HG03064 (cell line): ENCODE data around the gene TIGD7.

Experiments used
- ATAC-seq: cut with Tn5 transposase; IDR thresholded peaks from one replicate; pipeline ENCODE4 v1.9.1; 2021; ENCODE audit warnings: low read depth; ENCODE audit not compliant: unreplicated experiment

Gene TIGD7

GRCh38 chr16:3305109-3306068 is at the start of gene TIGD7, which contains the start of gene ZNF75A:
TIGD7 (minus strand) TSS chr16:3305430; CDS start chr16:3300614, 4,816 bp downstream.
ZNF75A (plus strand) TSS chr16:3305497; CDS start chr16:3308429, 2,932 bp downstream.
- peak; percentile 92 for ATAC-seq

DNA sequence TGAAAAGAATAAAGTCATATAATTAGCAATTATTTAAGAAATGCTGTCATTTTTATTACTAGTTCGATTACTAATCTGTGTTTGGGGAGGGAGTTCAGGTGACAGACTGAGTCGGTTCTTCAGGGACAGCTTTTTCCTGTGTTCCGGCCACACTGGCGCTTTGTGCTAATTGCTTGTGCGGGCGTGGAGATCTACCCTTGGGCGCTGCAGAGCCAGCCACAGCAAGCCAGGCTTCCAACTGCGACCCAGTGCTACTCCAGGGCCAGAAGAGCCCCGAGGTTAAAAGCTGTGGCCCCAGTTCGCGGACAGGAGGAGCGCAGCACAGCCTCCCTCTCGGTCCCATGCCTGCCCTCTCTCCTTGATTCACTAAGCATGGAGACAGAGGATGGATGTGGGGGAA is 43.9 kb upstream of the TIGD7 start:
- no peak for ATAC-seq

DNA sequence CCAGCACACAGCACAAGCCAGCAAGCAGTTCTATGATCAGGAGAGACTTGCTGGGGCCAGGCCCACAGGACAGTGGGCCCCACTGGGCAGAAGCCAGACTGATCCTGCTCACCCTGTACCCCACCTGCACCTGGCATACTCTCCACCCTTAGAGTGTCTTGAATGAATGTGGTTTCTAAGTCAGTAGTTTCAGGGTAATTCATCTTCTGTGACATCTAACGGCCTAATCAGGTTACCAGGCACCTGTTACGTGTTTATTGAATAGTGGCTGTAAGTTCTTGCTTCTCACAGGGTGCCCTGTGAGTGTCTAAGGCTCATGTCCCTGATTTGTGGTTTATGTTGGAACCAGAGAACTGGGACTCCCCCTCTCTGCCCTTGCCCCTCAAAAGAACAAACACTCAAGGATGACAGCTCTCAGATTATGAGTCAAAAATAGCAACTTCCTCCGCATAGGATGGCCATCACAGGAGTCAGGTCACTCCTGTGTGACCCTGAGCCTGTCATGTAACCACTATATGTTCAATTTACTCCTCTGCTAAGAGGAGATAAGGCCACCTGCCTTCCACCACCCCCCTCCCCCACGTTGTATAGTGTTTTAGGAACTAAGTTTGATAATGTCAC is 43.4 kb upstream of the TIGD7 start:
- ATAC-seq, result no peak

- no peak for ATAC-seq
Measured at GRCh38 chr16:3347586-3347985, 42.4 kb upstream of the TIGD7 start.

DNA sequence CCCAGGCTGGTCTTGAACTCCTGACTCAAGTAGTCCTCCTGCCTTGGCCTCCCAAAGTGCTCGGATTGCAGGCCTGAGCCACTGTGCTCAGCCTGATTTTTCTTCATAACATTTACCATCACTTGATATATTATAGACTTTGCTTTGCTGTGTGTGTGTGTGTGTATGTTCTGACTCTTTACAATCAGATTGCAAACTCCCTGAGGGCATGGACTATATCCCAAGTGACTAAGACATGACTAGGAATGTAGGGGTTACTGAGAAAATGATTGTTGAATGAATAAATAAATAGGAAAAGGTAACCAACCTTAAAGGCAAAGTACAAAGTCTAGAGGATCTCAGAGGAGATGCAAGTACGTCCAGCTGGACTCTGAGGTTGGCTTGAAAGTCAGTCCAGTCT is 40.8 kb upstream of the TIGD7 start:
- no peak for ATAC-seq

GRCh38 chr16:3328643-3329042 is 23.4 kb upstream of the TIGD7 start:
- ATAC-seq, result no peak

GRCh38 chr16:3328104-3328503 is 22.9 kb upstream of the TIGD7 start:
- no peak for ATAC-seq

DNA sequence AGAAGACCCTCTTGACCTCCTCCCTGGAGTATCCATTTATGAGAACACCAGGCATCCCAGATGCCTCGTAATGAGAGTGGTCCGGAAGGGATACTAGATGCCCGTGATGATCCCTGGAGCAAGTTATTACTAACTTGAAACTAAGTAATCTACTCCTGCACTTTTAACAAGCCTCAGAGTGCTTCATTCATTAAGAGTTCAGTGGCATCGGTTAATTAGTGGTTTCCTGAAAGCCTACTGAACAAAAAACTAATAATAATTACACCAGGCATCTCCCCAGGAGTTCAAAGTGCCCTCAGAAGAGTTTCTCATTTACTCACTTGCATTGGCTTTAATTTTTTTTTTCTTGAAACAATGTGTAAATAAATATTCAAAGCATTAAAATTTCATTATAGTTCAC is 22.3 kb upstream of the TIGD7 start:
- ATAC-seq, result no peak

DNA sequence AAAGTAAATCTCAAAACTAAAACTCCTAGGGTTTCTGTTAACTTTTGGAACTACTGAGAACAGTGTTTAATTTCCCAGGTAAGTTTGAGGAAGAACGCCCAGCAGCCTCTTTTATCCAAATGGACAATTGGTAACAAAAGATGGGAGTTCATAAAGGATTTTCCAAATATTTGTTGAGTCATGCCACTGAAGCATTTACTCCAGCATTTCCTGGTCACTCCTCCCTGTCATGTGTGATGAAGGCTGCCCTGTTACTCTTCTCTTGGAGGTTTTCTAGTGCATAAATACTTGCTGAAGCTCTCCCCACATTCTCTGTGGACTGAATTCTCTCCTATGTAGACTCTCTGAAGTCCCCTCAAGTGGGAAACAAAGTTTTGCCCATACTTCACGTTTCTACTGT is 16.6 kb upstream of the TIGD7 start:
- no peak for ATAC-seq

DNA sequence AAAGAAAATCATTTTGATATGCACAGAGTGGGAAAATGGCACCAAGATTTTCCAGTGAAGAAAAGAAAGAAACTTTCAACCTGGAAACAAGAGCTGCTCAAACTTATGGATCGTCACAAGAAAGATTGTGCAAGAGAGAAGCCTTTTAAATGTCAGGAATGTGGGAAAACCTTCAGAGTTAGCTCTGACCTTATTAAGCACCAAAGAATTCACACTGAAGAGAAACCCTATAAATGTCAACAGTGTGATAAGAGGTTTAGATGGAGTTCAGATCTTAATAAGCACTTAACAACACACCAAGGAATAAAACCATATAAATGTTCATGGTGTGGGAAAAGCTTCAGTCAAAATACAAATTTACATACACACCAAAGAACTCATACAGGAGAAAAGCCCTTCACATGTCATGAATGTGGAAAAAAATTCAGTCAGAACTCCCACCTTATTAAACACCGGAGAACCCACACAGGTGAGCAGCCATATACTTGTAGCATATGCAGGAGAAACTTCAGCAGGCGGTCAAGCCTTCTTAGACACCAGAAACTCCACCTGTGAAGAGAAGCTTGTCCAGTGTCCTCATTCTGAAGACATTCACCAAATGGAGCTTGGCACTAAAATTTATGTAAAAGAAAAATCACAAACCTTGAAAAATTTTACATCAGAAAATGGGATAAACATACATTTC is 12.2 kb upstream of the TIGD7 start:
- ATAC-seq, result no peak

GRCh38 chr16:3311496-3311895 is 6.3 kb upstream of the TIGD7 start:
- no peak for ATAC-seq

DNA sequence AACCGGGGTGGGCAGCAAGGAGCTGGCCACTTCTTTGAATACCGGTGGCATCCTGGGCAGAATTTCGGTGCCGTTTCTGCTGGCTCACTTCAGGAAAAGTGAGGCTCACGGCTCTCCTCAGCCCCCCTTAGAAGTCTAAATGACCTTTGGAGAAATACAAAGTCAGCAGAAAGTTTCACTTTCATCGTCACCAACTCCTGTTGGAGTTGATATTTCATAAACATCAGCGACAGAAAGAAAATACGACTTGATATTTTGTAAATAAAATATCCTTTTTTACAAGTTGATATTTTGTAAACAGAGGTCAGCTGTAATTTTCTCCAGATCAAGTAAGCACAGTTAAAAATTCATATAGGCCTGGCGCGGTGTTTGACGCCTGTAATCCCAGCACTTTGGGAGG is 848 bp upstream of the TIGD7 start:
- no peak for ATAC-seq

GRCh38 chr16:3304370-3304769 is 860 bp downstream of the TIGD7 start:
- ATAC-seq, result no peak

GRCh38 chr16:3295783-3296182 is 9.4 kb downstream of the TIGD7 start:
- no peak for ATAC-seq

DNA sequence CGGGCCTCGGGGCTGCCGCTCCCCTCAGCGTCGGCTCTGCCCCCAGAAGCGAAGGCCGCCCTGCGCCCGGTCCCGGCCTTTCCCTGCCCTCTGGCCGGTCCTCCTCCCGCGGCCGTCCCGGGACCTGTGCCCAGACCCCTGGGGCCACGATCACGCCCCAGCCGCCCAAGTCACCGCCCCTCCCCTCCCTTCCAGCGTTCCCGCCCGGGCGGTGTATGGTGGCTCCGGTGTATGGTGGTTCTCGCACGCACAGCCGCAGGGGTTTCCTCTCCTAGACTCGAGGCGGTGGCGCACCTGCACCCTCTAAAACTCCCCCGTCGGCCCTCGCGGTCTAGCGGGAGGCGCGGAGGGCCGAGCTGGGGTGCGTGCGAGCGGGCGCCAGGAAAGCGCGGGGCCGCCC is 10.0 kb downstream of the TIGD7 start:
- ATAC-seq, result no peak

GRCh38 chr16:3292604-3293003 is 12.6 kb downstream of the TIGD7 start:
- ATAC-seq, result no peak

GRCh38 chr16:3289998-3290673 is 15.1 kb downstream of the TIGD7 start:
- ATAC-seq, result no peak

DNA sequence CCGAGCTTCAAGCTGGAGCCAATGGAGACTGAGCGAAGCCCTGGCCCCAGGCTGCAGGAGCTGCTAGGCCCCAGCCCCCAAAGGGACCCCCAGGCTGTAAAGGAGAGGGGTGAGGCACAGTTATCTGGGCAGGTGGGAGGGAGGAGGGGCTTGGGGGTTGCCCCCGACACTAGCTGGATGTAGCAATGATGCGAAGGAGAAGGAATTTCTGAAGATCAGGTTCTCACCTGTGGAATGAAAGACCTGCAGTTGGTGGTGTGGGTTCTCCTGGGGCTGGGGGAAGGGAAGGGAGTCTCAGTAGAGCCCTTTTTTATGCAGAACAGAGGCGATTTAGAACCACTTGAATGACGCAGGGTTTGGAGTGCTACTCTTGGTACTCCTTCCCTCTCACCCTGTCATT is 20.1 kb downstream of the TIGD7 start:
- ATAC-seq, result no peak

- peak; percentile 20 for ATAC-seq
Measured at GRCh38 chr16:3283543-3284447, 21.4 kb downstream of the TIGD7 start.
